ENCODE measurements around the gene PRKAA1.

Gene PRKAA1

GRCh38 chr5:40781843-40782409, 16.2 kb downstream of the PRKAA1 start:
- no peak for TF ChIP-seq ZBTB7A (IDR thresholded peaks at IDR 0.05; ENCODE audit: low read depth)

GRCh38 chr5:40780858-40781257, 17.3 kb downstream of the PRKAA1 start:
- TF ChIP-seq TAF1 (IDR thresholded peaks at IDR 0.05; ENCODE audit: low read depth) (no peak), TEAD4 (IDR thresholded peaks at IDR 0.05) (no peak), EP300 (IDR thresholded peaks at IDR 0.05; ENCODE audit: borderline replicate concordance) (no peak), YY1 (IDR thresholded peaks at IDR 0.05; ENCODE audit: low read depth) (no peak), ZBTB7A (IDR thresholded peaks at IDR 0.05; ENCODE audit: low read depth) (no peak), CEBPB (IDR thresholded peaks at IDR 0.05) (no peak), RAD21 (IDR thresholded peaks at IDR 0.05; ENCODE audit: low read depth) (no peak), FOXM1 (IDR thresholded peaks at IDR 0.05; ENCODE audit: borderline replicate concordance, low read depth) (no peak), EGR1 (IDR thresholded peaks at IDR 0.05) (no peak)
- TF ChIP-seq, protein P1, sequence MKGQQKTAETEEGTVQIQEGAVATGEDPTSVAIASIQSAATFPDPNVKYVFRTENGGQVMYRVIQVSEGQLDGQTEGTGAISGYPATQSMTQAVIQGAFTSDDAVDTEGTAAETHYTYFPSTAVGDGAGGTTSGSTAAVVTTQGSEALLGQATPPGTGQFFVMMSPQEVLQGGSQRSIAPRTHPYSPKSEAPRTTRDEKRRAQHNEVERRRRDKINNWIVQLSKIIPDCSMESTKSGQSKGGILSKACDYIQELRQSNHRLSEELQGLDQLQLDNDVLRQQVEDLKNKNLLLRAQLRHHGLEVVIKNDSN (IDR thresholded peaks at IDR 0.05): no peak

- TF ChIP-seq EP300 (IDR thresholded peaks at IDR 0.05; ENCODE audit: borderline replicate concordance) (no peak), FOXM1 (IDR thresholded peaks at IDR 0.05; ENCODE audit: borderline replicate concordance, low read depth) (no peak), NFIC (IDR thresholded peaks at IDR 0.05) (no peak), EGR1 (IDR thresholded peaks at IDR 0.05) (no peak), TAF1 (IDR thresholded peaks at IDR 0.05; ENCODE audit: low read depth) (no peak), TCF12 (IDR thresholded peaks at IDR 0.05; ENCODE audit: low read depth) (no peak), YY1 (IDR thresholded peaks at IDR 0.05; ENCODE audit: low read depth) (no peak), TEAD4 (IDR thresholded peaks at IDR 0.05) (no peak), RAD21 (IDR thresholded peaks at IDR 0.05; ENCODE audit: low read depth) (no peak), CREB1 (IDR thresholded peaks at IDR 0.05; ENCODE audit: low read depth) (no peak), ZBTB7A (IDR thresholded peaks at IDR 0.05; ENCODE audit: low read depth) (no peak)
- TF ChIP-seq, protein P2, sequence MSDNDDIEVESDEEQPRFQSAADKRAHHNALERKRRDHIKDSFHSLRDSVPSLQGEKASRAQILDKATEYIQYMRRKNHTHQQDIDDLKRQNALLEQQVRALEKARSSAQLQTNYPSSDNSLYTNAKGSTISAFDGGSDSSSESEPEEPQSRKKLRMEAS (IDR thresholded peaks at IDR 0.05): no peak
- TF ChIP-seq, protein P3, sequence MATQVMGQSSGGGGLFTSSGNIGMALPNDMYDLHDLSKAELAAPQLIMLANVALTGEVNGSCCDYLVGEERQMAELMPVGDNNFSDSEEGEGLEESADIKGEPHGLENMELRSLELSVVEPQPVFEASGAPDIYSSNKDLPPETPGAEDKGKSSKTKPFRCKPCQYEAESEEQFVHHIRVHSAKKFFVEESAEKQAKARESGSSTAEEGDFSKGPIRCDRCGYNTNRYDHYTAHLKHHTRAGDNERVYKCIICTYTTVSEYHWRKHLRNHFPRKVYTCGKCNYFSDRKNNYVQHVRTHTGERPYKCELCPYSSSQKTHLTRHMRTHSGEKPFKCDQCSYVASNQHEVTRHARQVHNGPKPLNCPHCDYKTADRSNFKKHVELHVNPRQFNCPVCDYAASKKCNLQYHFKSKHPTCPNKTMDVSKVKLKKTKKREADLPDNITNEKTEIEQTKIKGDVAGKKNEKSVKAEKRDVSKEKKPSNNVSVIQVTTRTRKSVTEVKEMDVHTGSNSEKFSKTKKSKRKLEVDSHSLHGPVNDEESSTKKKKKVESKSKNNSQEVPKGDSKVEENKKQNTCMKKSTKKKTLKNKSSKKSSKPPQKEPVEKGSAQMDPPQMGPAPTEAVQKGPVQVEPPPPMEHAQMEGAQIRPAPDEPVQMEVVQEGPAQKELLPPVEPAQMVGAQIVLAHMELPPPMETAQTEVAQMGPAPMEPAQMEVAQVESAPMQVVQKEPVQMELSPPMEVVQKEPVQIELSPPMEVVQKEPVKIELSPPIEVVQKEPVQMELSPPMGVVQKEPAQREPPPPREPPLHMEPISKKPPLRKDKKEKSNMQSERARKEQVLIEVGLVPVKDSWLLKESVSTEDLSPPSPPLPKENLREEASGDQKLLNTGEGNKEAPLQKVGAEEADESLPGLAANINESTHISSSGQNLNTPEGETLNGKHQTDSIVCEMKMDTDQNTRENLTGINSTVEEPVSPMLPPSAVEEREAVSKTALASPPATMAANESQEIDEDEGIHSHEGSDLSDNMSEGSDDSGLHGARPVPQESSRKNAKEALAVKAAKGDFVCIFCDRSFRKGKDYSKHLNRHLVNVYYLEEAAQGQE (IDR thresholded peaks at IDR 0.05; ENCODE audit: low read depth): no peak
- TF ChIP-seq, protein P1 (IDR thresholded peaks at IDR 0.05): no peak
Observed at GRCh38 chr5:40780199-40780598, 18.0 kb downstream of the PRKAA1 start.

DNA sequence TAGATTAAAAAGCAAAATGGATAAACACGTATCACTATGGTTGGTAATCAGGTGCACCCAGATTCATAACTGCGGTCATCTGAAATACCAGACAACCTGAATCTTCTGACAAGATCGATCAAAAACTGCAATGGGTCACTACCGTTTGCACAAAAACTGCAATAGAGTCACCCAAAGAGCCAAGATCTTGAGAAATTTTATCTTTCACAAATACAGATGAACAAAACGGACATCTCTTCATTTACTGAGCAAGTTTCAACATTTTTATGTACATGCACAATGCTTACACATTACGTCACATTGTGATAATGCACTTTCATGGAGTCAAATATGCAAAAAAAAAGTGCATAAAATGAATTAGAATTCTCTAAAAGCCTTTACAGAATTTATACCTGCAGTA, 18.6 kb downstream of the PRKAA1 start:
- TF ChIP-seq EP300 (IDR thresholded peaks at IDR 0.05; ENCODE audit: borderline replicate concordance) (no peak), FOXM1 (IDR thresholded peaks at IDR 0.05; ENCODE audit: borderline replicate concordance, low read depth) (no peak), CREB1 (IDR thresholded peaks at IDR 0.05; ENCODE audit: low read depth) (no peak), TEAD4 (IDR thresholded peaks at IDR 0.05) (no peak), CEBPB (IDR thresholded peaks at IDR 0.05) (no peak)
- TF ChIP-seq, protein P3 (IDR thresholded peaks at IDR 0.05; ENCODE audit: low read depth): no peak

DNA sequence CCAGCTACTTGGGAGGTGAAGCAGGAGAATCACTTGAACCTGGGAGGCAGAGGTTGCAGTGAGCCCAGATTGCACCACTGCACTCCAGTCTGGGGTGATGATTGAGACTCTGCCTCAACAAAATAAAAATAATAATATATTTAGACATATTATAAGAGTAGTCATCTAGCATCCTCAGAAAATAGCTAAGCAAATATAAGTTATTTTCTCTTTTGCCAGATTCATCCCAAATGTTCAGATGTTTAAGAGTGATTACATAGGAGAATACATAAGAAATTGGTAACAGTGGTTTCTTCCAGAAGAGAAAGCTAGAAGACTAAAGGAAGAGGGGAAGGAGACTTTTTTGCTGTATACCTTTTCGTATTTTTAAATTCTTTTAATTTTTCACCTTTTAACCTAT, 20.0 kb downstream of the PRKAA1 start:
- TF ChIP-seq, protein P1 (IDR thresholded peaks at IDR 0.05): no peak
- no peak for TF ChIP-seq CREB1 (IDR thresholded peaks at IDR 0.05; ENCODE audit: low read depth)
- no peak for TF ChIP-seq EGR1 (IDR thresholded peaks at IDR 0.05)
- TF ChIP-seq, protein P2 (IDR thresholded peaks at IDR 0.05): no peak

- TF ChIP-seq FOXM1 (IDR thresholded peaks at IDR 0.05; ENCODE audit: borderline replicate concordance, low read depth) (no peak), TAF1 (IDR thresholded peaks at IDR 0.05; ENCODE audit: low read depth) (no peak), EP300 (IDR thresholded peaks at IDR 0.05; ENCODE audit: borderline replicate concordance) (no peak), TCF12 (IDR thresholded peaks at IDR 0.05; ENCODE audit: low read depth) (no peak), RAD21 (IDR thresholded peaks at IDR 0.05; ENCODE audit: low read depth) (no peak), EGR1 (IDR thresholded peaks at IDR 0.05) (no peak)
- TF ChIP-seq, protein P1 (IDR thresholded peaks at IDR 0.05): no peak
- TF ChIP-seq, protein P3 (IDR thresholded peaks at IDR 0.05; ENCODE audit: low read depth): no peak
Observed at GRCh38 chr5:40776658-40776977, 21.6 kb downstream of the PRKAA1 start.

Data from Ishikawa (cell line).